GM19452 (cell line): ENCODE results near the gene TBC1D22A.

Experiments
- ATAC-seq: cut with Tn5 transposase; IDR thresholded peaks from one replicate; pipeline ENCODE4 v1.9.1; 2021; ENCODE audit not compliant: unreplicated experiment

TBC1D22A gene

GRCh38 chr22:46946383-46946962 is 184.0 kb downstream of the TBC1D22A start:
- no peak for ATAC-seq

DNA sequence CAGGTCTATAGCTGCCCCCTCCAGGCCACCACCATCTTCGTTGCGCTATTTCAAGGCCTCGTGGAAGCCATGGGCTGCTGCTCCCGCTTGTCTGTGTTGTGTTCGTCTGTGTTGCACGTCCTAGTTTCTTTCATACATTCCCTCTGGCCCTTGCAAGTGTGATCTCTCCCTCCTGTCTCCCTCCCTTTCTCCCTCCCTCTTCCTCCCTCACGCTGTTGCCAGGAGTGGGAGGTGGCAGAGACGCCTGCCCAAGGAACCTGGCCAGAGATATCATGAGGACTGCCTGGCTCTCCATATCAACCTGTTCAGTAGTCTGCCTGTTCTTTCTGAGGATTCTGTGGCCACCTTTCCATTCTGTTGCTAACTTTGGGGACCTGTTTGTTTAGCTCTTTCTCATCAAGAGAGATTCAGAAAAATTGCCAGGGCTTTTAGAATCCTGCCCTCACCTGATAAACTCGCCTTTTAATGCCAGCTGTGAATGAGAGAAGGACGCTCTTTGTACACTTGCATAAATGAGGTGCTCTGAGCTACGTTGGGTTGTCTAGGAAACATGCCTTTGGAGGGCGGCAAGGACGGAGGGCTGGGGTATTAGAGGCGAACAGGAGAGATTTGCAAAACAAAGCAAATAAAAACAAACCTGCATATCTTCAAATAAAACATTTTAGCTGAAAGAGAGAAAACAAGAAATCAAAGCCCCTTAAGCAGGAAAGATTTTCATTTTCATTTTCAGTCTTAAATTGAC is 185.2 kb downstream of the TBC1D22A start:
- no peak for ATAC-seq

GRCh38 chr22:46948411-46949144 is 186.1 kb downstream of the TBC1D22A start:
- ATAC-seq, result no peak

- ATAC-seq, result no peak
Measured at GRCh38 chr22:46951350-46951749, 188.9 kb downstream of the TBC1D22A start.

DNA sequence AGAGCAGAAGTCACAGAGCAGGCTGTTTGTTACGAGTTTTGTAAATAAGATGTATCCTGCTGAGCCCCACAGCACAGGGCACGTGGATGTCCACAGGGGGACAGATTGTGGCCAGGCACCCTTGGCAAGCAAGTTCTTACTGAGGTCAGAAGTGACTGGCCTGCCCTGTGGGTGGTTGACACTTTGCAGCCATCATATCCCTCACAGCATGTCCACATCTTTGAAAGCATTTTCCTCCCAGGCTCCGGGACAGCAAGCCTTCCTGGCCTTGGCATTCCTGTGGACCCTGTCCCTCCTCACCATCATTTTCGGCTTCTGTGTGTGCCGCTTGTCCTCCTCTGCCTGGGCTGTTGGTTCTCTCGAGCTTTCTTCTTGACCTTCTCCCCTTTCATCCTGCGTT is 189.5 kb downstream of the TBC1D22A start:
- ATAC-seq, result no peak

- no peak for ATAC-seq
Measured at GRCh38 chr22:46953968-46954765, 191.7 kb downstream of the TBC1D22A start.

DNA sequence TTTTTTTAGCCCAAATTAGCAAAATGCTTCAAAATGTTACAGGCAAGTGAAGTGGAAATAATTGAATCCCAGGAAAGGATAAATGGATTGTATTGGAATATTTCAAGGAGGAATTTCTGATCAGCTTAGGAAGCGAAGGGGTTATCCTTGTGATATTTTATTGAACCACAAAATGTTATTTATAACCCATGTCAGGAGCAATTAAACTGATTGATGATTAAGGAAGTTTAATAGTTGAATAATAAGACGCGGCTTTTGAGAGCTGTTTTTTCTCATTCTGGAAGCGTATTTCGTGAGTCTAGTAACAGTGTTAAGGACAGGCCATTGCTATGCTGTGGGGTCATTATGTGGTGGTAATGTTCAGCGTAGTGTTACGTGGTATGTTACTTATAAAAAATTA is 192.3 kb downstream of the TBC1D22A start:
- no peak for ATAC-seq

GRCh38 chr22:46956498-46957215 is 194.2 kb downstream of the TBC1D22A start:
- no peak for ATAC-seq

DNA sequence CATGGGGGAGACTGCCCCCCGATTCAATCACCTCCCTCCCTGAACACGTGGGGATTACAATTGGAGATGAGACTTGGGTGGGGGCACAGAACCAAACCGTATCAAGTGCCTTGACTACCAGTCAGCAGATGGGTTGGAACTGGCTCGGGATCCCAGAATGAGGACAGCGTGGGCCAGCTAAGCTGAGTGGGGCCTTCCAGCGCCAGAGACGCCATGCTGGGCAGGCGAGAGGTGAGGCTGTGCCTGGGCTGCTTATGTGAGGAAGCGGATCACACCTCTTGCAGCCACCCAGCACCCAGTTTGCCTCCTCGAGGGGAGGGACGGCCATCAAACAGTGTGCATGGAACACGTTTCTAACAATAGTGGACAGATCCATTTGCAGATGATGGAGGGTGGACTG is 195.1 kb downstream of the TBC1D22A start:
- no peak for ATAC-seq

DNA sequence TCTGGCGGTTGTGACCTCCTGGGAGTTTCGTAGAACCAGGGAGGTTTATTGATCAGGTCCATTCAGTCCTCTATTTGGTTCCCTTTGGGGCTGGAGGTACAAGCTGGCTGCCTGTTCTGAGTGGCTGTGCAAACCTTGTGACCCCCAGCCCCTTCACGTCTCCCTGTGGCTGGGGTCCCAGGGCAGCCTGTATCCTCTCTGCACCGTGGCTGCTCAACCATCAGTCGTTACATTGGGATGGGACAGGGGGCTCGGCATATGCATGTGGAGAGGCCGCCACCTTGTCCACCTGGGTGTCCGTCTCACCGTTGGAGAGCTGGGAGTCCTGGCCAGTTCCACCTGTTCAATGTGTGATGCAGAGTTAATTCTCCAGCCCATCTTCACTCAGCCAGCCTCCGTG is 195.7 kb downstream of the TBC1D22A start:
- ATAC-seq, result no peak

DNA sequence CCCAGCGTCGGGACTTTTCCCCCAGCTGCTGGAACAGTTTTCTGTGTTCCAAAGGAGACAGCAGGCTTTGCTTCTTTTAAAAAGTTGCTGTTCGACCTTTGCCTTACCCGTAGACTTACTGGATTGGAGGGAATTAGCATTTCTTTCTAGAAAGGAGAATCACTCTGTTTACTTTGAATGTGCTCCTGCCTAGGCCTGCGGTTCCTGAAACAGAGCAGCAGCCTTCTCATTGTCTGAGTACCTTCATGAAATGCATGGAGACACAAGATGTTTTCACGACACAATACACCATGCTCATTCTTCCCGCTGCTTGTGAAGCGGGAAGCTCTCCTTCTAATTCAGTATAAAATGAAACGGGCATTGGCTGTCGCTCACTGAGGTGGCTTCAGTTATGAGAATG is 196.2 kb downstream of the TBC1D22A start:
- ATAC-seq, result no peak

DNA sequence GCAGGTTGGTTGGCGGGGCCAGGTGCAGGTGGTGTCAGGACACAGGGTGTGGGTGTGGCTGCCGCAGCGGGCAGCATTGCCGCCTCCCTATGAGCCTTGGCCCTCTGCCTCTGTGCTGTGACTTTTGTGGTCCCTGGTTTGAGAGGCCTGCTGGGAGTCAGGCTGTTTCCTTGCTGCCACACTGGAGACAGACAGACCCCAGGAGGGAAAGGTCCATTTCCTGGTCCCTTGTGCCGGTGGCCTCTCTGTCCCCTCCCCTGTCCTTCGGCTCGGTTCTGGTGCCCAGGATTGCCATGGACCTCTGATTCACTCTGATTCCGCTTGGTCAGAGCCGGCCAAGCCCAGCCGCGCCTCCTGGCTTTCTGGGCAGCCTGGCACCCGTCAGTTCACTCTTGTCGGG is 196.9 kb downstream of the TBC1D22A start:
- no peak for ATAC-seq

DNA sequence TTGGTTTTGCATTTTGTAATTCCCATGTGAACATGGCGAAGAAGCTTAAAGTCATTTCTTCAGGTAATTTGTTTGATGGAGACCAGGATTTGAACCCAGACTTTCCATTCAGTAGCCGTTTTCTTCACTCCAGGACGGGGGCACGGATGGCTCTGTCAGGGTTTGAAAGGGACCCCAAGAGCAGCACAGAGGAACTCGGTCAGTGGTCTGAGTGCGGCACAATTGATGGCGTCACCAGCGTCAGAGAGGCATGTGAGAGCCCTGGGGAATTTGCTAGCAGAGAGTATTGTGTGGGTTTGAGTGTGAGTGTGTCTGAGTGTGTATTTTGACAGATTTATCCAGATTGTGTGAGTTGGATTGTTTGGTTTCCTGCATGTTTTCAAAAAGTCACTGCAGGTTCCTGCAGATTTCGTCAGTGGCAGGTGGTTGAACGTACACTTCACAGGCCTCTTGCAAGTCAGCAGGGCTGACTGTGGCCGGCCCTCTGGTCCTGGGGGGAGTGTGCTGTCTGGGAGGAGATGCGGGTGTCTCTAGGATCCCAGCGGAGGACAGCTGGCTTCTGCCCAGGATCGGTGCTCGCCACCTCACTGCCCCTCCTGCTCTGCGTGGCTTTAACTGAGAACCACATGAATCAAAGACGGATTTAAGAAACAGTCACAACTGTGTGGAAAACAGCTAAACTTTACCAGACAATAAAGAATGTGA is 199.3 kb downstream of the TBC1D22A start:
- ATAC-seq, result no peak

DNA sequence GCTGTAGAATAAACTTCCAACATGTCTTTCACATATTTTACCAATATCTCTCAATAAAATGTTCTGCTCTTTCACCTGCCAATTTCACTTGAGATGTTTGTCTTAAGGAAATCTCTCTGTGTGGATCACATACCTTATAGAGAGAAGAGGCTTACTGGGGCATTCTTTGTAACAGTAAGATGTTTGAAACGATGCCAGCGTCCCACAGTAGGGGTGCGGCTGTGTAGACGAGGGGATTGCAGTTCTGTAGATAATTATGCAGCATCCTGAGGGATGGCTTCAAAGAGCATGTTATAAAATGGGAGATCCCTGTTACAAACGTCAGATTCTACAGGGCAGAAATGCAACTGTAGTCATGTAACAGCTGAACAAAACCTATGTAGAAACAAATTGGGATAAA is 200.0 kb downstream of the TBC1D22A start:
- ATAC-seq, result no peak

- ATAC-seq, result no peak
Measured at GRCh38 chr22:46963672-46964545, 201.5 kb downstream of the TBC1D22A start.

- no peak for ATAC-seq
Measured at GRCh38 chr22:46964773-46965550, 202.5 kb downstream of the TBC1D22A start.

DNA sequence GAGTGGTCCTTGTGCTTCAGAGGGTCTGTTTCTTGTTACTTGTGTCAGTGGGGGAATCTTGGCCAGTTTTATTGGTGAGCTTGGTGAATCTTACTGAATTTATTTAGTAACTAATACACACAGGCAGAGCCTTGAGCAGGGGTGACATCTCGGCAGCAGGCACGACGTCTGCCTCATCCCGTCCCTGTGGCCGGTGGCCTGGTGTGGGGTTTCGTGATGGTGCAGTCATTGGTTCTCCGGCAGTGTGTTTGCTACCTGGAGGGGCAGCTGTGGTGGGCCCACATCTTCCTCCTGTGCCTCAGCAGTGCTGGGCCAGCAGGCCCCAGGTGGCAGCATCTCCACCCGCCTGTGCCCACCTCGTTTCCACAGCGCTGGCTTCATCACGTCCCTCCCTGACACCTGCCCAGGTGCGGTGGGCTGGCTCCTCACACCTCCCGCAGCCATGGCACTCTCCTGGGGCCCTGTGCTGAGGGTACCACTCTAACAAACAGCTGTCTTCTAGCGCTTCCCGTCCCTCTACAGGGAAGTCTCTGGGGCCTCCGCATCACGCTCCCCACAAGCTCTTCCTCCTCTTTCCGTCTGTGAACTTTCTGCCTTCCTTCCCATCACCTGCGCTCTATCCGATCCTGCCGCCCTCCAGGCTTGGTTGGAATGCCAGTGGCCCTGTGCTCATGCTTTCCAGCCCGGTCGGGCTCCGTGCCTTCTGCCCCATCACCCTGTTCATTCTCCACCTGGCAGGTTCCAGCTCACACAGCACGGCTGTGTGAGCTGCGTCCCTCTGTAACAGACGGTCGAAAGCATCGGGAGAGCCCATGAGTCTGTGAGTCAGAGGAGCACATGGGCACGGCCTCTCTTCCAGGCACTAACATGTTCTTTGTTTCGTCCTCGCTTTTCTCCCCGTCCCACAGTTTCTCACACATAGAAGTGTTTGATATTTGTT is 203.4 kb downstream of the TBC1D22A start:
- ATAC-seq, result no peak
